Measurements from ENCODE around the gene ATG10. TPM values are rescaled to one million over a fixed set of nuclear protein-coding genes. Genes with fewer than 3 reads are reported as not detected.

Gene ATG10
- total RNA-seq, 1 experiment from 2014 or later = 7.6 TPM

DNA sequence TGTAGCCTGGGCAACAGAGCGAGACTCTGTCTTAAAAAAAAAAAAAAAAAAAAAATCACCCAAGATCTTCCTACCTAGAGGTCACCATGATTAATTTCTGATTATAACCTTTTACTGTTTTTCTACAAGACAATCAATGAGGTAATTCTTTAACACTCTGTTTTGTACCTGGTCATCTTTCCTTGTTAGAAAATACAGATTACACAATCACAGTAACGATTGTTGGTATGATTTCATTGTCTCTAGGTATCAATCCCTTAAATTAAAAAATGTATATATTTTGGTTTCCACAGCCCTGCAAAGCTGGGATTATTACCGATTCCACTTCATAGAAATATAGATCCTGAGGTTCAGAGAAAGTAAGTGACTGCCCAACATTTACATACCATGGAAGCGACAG lies 8.3 kb upstream of the ATG10 start:
- H2AFZ ChIP-seq (ENCODE audit: low read length) = no peak overlapping the region
- no peak overlapping the region for H3K9ac ChIP-seq (ENCODE audit: extremely low read depth, insufficient read length, low read length)
- no peak overlapping the region for H3K4ac ChIP-seq (ENCODE audit: low read depth, low read length)
- no peaks in the 10 kb centered on the region for H3K27me3 Mint-ChIP-seq (ENCODE audit: low read depth)
- no peaks in the 10 kb centered on the region for H3K79me1 ChIP-seq (ENCODE audit: insufficient read depth, low read depth, low read length, poor library complexity, severe bottlenecking)
- no peaks in the 10 kb centered on the region for H3K27me3 ChIP-seq (ENCODE audit: insufficient read depth, low read length)
- no peaks in the 10 kb centered on the region for H4K20me1 ChIP-seq (ENCODE audit: control insufficient read depth, insufficient read depth, insufficient read length)
- H3K4me2 ChIP-seq (ENCODE audit: insufficient read depth, insufficient read length, low read length) = no peak overlapping the region
- H3K4me3 Mint-ChIP-seq = no peak overlapping the region
- H2AK5ac ChIP-seq (ENCODE audit: insufficient read length, low read length) = no peak overlapping the region
- H3K36me3 Mint-ChIP-seq (ENCODE audit: insufficient read depth in 1 of 3, low read depth in 3 of 3) = no peaks in the 10 kb centered on the region; a peak in 1 of 7 replicates
- H3T11ph ChIP-seq (ENCODE audit: low read length) = no peak overlapping the region
- no peak overlapping the region for H4K8ac ChIP-seq (replicated peaks; ENCODE audit: insufficient read length, low read depth, low read length)
- H3K79me2 ChIP-seq (ENCODE audit: insufficient read depth, low read length) = no peaks in the 10 kb centered on the region
- H3K27ac Mint-ChIP-seq = no peak overlapping the region
- H2BK120ac ChIP-seq (ENCODE audit: low read depth, low read length, poor library complexity, severe bottlenecking) = no peak overlapping the region
- H3K9me3 Mint-ChIP-seq = no peaks in the 10 kb centered on the region
- H2BK12ac ChIP-seq (ENCODE audit: insufficient read length, low read depth, low read length) = no peak overlapping the region
- no peak for DNase-seq
- no peak overlapping the region for H3K18ac ChIP-seq (ENCODE audit: insufficient read length, low read depth, low read length)
- no peak overlapping the region for H2BK15ac ChIP-seq (ENCODE audit: low read depth, low read length)
- no peak overlapping the region for H2BK5ac ChIP-seq (ENCODE audit: insufficient read length, low read length)
- no peak overlapping the region for H3K14ac ChIP-seq (ENCODE audit: insufficient read depth, low read length)
- no peak overlapping the region for H3K23ac ChIP-seq (ENCODE audit: insufficient read length, low read depth, low read length)
- no peak overlapping the region for H4K91ac ChIP-seq (ENCODE audit: insufficient read length, low read depth, low read length)
- H3K56ac ChIP-seq (ENCODE audit: insufficient read length, low read depth, low read length) = no peak overlapping the region
- no peaks in the 10 kb centered on the region for H3K9me3 ChIP-seq (ENCODE audit: control insufficient read depth, low read depth, low read length)
- H2BK20ac ChIP-seq (ENCODE audit: low read depth, low read length, poor library complexity, severe bottlenecking) = no peak overlapping the region
- H3K4me1 ChIP-seq (ENCODE audit: insufficient read depth, low read length) = no peaks in the 10 kb centered on the region
- H3K4me1 Mint-ChIP-seq = peaks cover 5 to 6% of the 10 kb centered on the region in 2 experiments; a peak in 3 of 4 replicates
- no peak overlapping the region for H4K5ac ChIP-seq (ENCODE audit: insufficient read length, low read depth, low read length)
- no peak overlapping the region for H3K27ac ChIP-seq (ENCODE audit: insufficient read length, low read depth, low read length)
- WGBS (ENCODE audit: extremely low coverage, insufficient read length, low lambda C conversion rate) = no CpG with 5 or more reads among the region's 4 CpGs
- TF ChIP-seq, protein P1, sequence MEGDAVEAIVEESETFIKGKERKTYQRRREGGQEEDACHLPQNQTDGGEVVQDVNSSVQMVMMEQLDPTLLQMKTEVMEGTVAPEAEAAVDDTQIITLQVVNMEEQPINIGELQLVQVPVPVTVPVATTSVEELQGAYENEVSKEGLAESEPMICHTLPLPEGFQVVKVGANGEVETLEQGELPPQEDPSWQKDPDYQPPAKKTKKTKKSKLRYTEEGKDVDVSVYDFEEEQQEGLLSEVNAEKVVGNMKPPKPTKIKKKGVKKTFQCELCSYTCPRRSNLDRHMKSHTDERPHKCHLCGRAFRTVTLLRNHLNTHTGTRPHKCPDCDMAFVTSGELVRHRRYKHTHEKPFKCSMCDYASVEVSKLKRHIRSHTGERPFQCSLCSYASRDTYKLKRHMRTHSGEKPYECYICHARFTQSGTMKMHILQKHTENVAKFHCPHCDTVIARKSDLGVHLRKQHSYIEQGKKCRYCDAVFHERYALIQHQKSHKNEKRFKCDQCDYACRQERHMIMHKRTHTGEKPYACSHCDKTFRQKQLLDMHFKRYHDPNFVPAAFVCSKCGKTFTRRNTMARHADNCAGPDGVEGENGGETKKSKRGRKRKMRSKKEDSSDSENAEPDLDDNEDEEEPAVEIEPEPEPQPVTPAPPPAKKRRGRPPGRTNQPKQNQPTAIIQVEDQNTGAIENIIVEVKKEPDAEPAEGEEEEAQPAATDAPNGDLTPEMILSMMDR (conservative IDR thresholded peaks at IDR 0.05) = no peak
- H3K23me2 ChIP-seq (ENCODE audit: insufficient read length, low read depth, low read length, poor library complexity, severe bottlenecking) = no peaks in the 10 kb centered on the region

All from H9 (cell line).